B cell (primary cell): ENCODE measurements around the gene CFAP20DC. TPM values are rescaled to one million over a fixed set of nuclear protein-coding genes. Genes with fewer than 3 reads are reported as not detected.

ENCODE experiments used
- ATAC-seq: fragments of 200-7000 bp; cut with Tn5 transposase; one replicate; pipeline ENCODE4 v1.10.0; 2021; ENCODE audit warnings: low read depth, mild to moderate bottlenecking, moderate number of reproducible peaks, moderate library complexity
- CTCF ChIA-PET: fragments of 350-600 bp; sonication (Branson Sonifier 250); formaldehyde crosslinking; loops from one replicate; lab custom pipeline; 2021; ENCODE audit warnings: antibody characterized with exemption, inconsistent platforms; lab: Charles Lee
- POLR2A ChIA-PET: fragments of 350-600 bp; sonication (Branson Sonifier 250); formaldehyde crosslinking; loops from one replicate; lab custom pipeline; 2021; ENCODE audit warnings: antibody characterized with exemption; lab: Charles Lee
- DNase-seq: peaks from one replicate; pipeline ENCODE4 v3.0.0; 2013
- H2AFZ ChIP-seq: 2 replicates; pipeline ENCODE4 v1.6.1; 2012; ENCODE audit warnings: mild to moderate bottlenecking, low read depth, low read length; ENCODE audit not compliant: insufficient read depth, poor library complexity, severe bottlenecking
- H3K27ac ChIP-seq, 2 donors: 1 replicate in 1 of 2; 2 replicates in 1 of 2; pipeline ENCODE4 v1.5.1; 2012 to 2013; ENCODE audit warnings: low read length in 2 of 2, mild to moderate bottlenecking in 2 of 2, moderate library complexity in 1 of 2
- H3K27me3 ChIP-seq, 4 experiments: fragments of 200-600 bp in 1 of 4; sonication (generic) in 1 of 4; replicated peaks in 1 of 4; 1 replicate in 2 of 4; 2 replicates in 2 of 4; pipeline versions ENCODE4 v1.6.1 to v1.7.0; 2013 to 2016; ENCODE audit warnings: low read length in 3 of 4, mild to moderate bottlenecking in 2 of 4, mixed read lengths in 1 of 4, moderate library complexity in 1 of 4; ENCODE audit not compliant: insufficient read depth in 4 of 4, control insufficient read depth in 3 of 4; ENCODE audit errors: control extremely low read depth in 1 of 4
- H3K36me3 ChIP-seq, 2 experiments: replicated peaks in 1 of 2; 1 replicate in 1 of 2; 2 replicates in 1 of 2; pipeline versions ENCODE4 v1.6.1 to v1.7.1; 2013; ENCODE audit warnings: low read length in 1 of 2; ENCODE audit not compliant: insufficient read depth in 2 of 2, control insufficient read depth in 1 of 2; ENCODE audit errors: control extremely low read depth in 1 of 2, extremely low read depth in 1 of 2
- H3K4me1 ChIP-seq, 2 donors: fragments of 200-600 bp in 1 of 2; sonication (generic) in 1 of 2; 1 replicate in 1 of 2; 2 replicates in 1 of 2; pipeline versions ENCODE4 v1.5.1 to v1.6.1; 2013 to 2017; ENCODE audit warnings: low read length in 2 of 2; ENCODE audit not compliant: control insufficient read depth in 2 of 2, insufficient read depth in 2 of 2
- H3K4me2 ChIP-seq: replicated peaks from 2 replicates; pipeline ENCODE3; 2012; ENCODE audit warnings: mild to moderate bottlenecking, low read depth, low read length; ENCODE audit not compliant: poor library complexity, severe bottlenecking
- H3K4me3 ChIP-seq, 5 experiments: fragments of 200-600 bp in 1 of 5; sonication (generic) in 1 of 5; 1 replicate in 3 of 5; 2 replicates in 2 of 5; pipeline versions ENCODE4 v1.5.1 to v1.7.0; 2011 to 2016; ENCODE audit warnings: low read length in 4 of 5, mild to moderate bottlenecking in 4 of 5, low read depth in 2 of 5, control low read depth in 1 of 5, moderate library complexity in 1 of 5; ENCODE audit not compliant: insufficient read depth in 1 of 5; ENCODE audit errors: control extremely low read depth in 1 of 5, extremely low read depth in 1 of 5
- H3K79me2 ChIP-seq: fragments of 200-600 bp; sonication (generic); one replicate; pipeline ENCODE4 v1.6.0; 2016; ENCODE audit warnings: low read length; ENCODE audit not compliant: control insufficient read depth, insufficient read depth
- H3K9ac ChIP-seq: fragments of 200-600 bp; sonication (generic); 2 replicates; pipeline ENCODE4 v1.6.1; 2017; ENCODE audit warnings: mild to moderate bottlenecking, low read length, moderate library complexity
- H3K9me3 ChIP-seq, 3 donors: one replicate each; pipeline versions ENCODE4 v1.6.1 to v1.7.1; 2013; ENCODE audit warnings: low read length in 2 of 3; ENCODE audit not compliant: control insufficient read depth in 2 of 3, insufficient read depth in 1 of 3; ENCODE audit errors: control extremely low read depth in 1 of 3
- H4K20me1 ChIP-seq: 2 replicates; pipeline ENCODE4 v1.6.0; 2012; ENCODE audit warnings: mild to moderate bottlenecking, low read length; ENCODE audit not compliant: insufficient read depth, control insufficient read depth, poor library complexity, severe bottlenecking
- H3K27ac Mint-ChIP-seq: one replicate; pipeline ENCODE4 v1.8.0; 2021; ENCODE audit warnings: mixed read lengths
- H3K27me3 Mint-ChIP-seq: one replicate; pipeline ENCODE4 v1.8.0; 2021; ENCODE audit warnings: mixed read lengths
- H3K4me1 Mint-ChIP-seq: one replicate; pipeline ENCODE4 v1.8.0; 2021; ENCODE audit warnings: mixed read lengths
- H3K4me3 Mint-ChIP-seq: one replicate; pipeline ENCODE4 v1.8.0; 2021; ENCODE audit warnings: mixed read lengths
- H3K9me3 Mint-ChIP-seq: one replicate; pipeline ENCODE4 v1.8.0; 2022; ENCODE audit warnings: mixed read lengths; ENCODE audit not compliant: insufficient read depth
- EZH2 ChIP-seq: IDR thresholded peaks from 2 replicates; pipeline ENCODE4 v1.6.1; 2012; ENCODE audit warnings: borderline replicate concordance, low read depth, mild to moderate bottlenecking, moderate library complexity, low read length; ENCODE audit not compliant: insufficient read depth, poor library complexity, severe bottlenecking
- WGBS: methylation state at CpG from one replicate; pipeline ENCODE4 v1.1.5; 2013; ENCODE audit warnings: missing lambda C conversion rate; ENCODE audit not compliant: insufficient coverage; 5-methylcytosine and 5-hydroxymethylcytosine counted together
- intact Hi-C: fragments of 100-400 bp; cut with micrococcal nuclease; formaldehyde crosslinking; loops from one replicate; pipeline ENCODE4 v1.10.0; 2022
- polyA plus RNA-seq: library from polyadenylated mRNA; depleted of rRNA; stranded (reverse); fragments of >200 nt; gene quantifications from 2 replicates; pipeline ENCODE4 v1.2.3, GENCODE V29; 2012
- total RNA-seq, 2 donors: library from RNA; stranded (reverse); fragments of 120-200 nt in 1 of 2; gene quantifications; 1 replicate in 1 of 2; 2 replicates in 1 of 2; pipeline versions ENCODE4 v1.2.3 to v1.2.4, GENCODE V29; 2013 to 2022
- TF ChIP-seq, protein P1 (sequence below): fragments of 200-600 bp; IDR thresholded peaks from one replicate; pipeline ENCODE4 v1.8.0; 2022; ENCODE audit warnings: antibody characterized with exemption, mild to moderate bottlenecking

CFAP20DC gene
- total and polyA plus RNA-seq, 2 donors (not counting 1 experiment from before 2014, with no cell fraction given) = 0.27 to 1.2 TPM

DNA sequence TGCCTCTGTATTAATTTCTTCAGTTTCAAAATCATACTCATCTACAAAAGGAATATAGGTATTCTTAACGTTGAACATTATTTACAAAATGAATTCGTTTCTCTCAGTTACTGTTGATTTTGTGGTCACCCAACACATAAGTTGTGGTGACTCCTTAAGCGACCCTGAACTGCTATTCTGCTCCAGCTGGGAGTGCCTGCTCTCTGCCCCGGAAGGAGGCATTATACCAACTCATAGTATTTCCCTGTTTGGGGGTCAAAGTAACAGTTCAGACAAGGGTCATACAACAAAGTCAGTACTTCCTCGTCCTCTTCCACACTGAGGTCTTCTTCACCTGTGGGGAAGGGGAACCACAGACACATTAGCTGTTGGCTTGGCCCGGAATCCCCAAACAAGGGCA lies 307.6 kb downstream of the CFAP20DC start:
- DNase-seq (no peak), ATAC-seq (no peak)
- H3K4me3 ChIP-seq = no peak overlapping the region
- no peaks in the 10 kb centered on the region for H3K4me1 Mint-ChIP-seq
- no peaks in the 10 kb centered on the region for H3K9me3 Mint-ChIP-seq
- no peak overlapping the region for H3K4me3 Mint-ChIP-seq
- H3K9ac ChIP-seq = no peak overlapping the region
- ChIA-PET POLR2A (no interaction called here), CTCF (no interaction called here)
- no peak overlapping the region for H2AFZ ChIP-seq
- H3K79me2 ChIP-seq = no peaks in the 10 kb centered on the region
- H3K9me3 ChIP-seq = no peaks in the 10 kb centered on the region
- H3K4me2 ChIP-seq = no peak overlapping the region
- no peak overlapping the region for H3K27ac ChIP-seq
- no peak for TF ChIP-seq EZH2
- TF ChIP-seq, protein P1, sequence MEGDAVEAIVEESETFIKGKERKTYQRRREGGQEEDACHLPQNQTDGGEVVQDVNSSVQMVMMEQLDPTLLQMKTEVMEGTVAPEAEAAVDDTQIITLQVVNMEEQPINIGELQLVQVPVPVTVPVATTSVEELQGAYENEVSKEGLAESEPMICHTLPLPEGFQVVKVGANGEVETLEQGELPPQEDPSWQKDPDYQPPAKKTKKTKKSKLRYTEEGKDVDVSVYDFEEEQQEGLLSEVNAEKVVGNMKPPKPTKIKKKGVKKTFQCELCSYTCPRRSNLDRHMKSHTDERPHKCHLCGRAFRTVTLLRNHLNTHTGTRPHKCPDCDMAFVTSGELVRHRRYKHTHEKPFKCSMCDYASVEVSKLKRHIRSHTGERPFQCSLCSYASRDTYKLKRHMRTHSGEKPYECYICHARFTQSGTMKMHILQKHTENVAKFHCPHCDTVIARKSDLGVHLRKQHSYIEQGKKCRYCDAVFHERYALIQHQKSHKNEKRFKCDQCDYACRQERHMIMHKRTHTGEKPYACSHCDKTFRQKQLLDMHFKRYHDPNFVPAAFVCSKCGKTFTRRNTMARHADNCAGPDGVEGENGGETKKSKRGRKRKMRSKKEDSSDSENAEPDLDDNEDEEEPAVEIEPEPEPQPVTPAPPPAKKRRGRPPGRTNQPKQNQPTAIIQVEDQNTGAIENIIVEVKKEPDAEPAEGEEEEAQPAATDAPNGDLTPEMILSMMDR = no peak
- peaks cover 3% of the 10 kb centered on the region for H3K27me3 Mint-ChIP-seq
- no peaks in the 10 kb centered on the region for H3K27me3 ChIP-seq
- no peaks in the 10 kb centered on the region for H3K4me1 ChIP-seq
- no peaks in the 10 kb centered on the region for H4K20me1 ChIP-seq
- H3K27ac Mint-ChIP-seq = no peak overlapping the region
- intact Hi-C loops = no loop called here
- 86% methylated on average over 2 of the region's 6 CpGs for WGBS
- H3K36me3 ChIP-seq = no peaks in the 10 kb centered on the region

DNA sequence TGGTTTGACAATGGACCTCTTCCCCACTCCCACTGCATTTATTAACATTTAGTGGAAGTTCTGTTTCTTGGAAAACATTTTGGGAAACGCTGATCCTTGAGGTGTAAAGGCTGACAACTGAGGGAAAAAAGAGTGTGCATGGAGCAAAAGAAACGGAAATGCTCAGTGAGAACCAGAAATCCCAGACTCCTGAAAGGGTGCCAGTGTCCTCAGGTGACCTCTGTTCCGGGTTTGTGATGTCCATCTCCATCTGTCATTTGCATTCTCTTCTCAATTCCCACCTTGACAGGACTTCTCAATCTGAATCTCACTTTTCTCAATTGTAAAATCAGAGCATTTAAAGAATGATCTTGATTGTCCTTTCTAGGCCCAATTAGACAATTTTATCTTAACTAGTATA lies 312.2 kb downstream of the CFAP20DC start:
- Histone ChIP-seq H3K27me3 (no peaks in the 10 kb centered on the region), H3K36me3 (no peaks in the 10 kb centered on the region), H3K9me3 (no peaks in the 10 kb centered on the region), H2AFZ (no peak overlapping the region), H3K4me2 (no peak overlapping the region), H3K9ac (no peak overlapping the region), H3K27ac (no peak overlapping the region), H4K20me1 (no peaks in the 10 kb centered on the region), H3K4me3 (no peak overlapping the region), H3K4me1 (no peaks in the 10 kb centered on the region), H3K79me2 (no peaks in the 10 kb centered on the region)
- DNase-seq (no peak), ATAC-seq (no peak)
- 90% methylated on average over 3 of the region's 3 CpGs for WGBS
- POLR2A ChIA-PET = no interaction called here
- H3K4me1 Mint-ChIP-seq = no peaks in the 10 kb centered on the region
- no peaks in the 10 kb centered on the region for H3K9me3 Mint-ChIP-seq
- intact Hi-C loops = no loop called here
- no peak overlapping the region for H3K4me3 Mint-ChIP-seq
- H3K27me3 Mint-ChIP-seq = peaks cover 3% of the 10 kb centered on the region
- CTCF ChIA-PET = no interaction called here
- H3K27ac Mint-ChIP-seq = no peak overlapping the region
- TF ChIP-seq, protein P1 = no peak
- no peak for TF ChIP-seq EZH2
